ENCODE data around the gene SMIM35.

Gene SMIM35

GRCh38 chr11:118095967-118096367 is 9.2 kb upstream of the SMIM35 start:
- no peak overlapping the region for H3K27ac ChIP-seq (ENCODE audit: insufficient read depth, low read depth, low read length, poor library complexity, severe bottlenecking)
- H3K4me3 ChIP-seq (ENCODE audit: insufficient read depth, low read depth, low read length): no peak overlapping the region
- WGBS, 2 experiments: 87 to 100% methylated on average over 1 of the region's 1 CpG
- H3K4me1 ChIP-seq (ENCODE audit: control insufficient read depth, insufficient read depth, low read length): peaks cover 14% of the 10 kb centered on the region
- no peaks in the 10 kb centered on the region for H3K27me3 ChIP-seq (ENCODE audit: control insufficient read depth, insufficient read depth, low read length, poor library complexity, severe bottlenecking)
- H3K9me3 ChIP-seq (ENCODE audit: control insufficient read depth, low read length): no peaks in the 10 kb centered on the region
- H3K36me3 ChIP-seq (ENCODE audit: control insufficient read depth, insufficient read depth, low read length): no peaks in the 10 kb centered on the region

- Histone ChIP-seq H3K4me3 (ENCODE audit: insufficient read depth, low read depth, low read length) (no peak overlapping the region), H3K9me3 (ENCODE audit: control insufficient read depth, low read length) (no peaks in the 10 kb centered on the region), H3K27me3 (ENCODE audit: control insufficient read depth, insufficient read depth, low read length, poor library complexity, severe bottlenecking) (no peaks in the 10 kb centered on the region), H3K36me3 (ENCODE audit: control insufficient read depth, insufficient read depth, low read length) (no peaks in the 10 kb centered on the region), H3K4me1 (ENCODE audit: control insufficient read depth, insufficient read depth, low read length) (peaks cover 14% of the 10 kb centered on the region), H3K27ac (ENCODE audit: insufficient read depth, low read depth, low read length, poor library complexity, severe bottlenecking) (no peak overlapping the region)
- WGBS, 2 experiments: 92 to 93% methylated on average over 4 of the region's 4 CpGs
Observed at GRCh38 chr11:118095493-118095892, 8.7 kb upstream of the SMIM35 start.

GRCh38 chr11:118092907-118093571 is 6.3 kb upstream of the SMIM35 start:
- Histone ChIP-seq H3K4me3 (ENCODE audit: insufficient read depth, low read depth, low read length) (no peak overlapping the region), H3K36me3 (ENCODE audit: control insufficient read depth, insufficient read depth, low read length) (no peaks in the 10 kb centered on the region), H3K27ac (ENCODE audit: insufficient read depth, low read depth, low read length, poor library complexity, severe bottlenecking) (no peak overlapping the region), H3K27me3 (ENCODE audit: control insufficient read depth, insufficient read depth, low read length, poor library complexity, severe bottlenecking) (no peaks in the 10 kb centered on the region), H3K4me1 (ENCODE audit: control insufficient read depth, insufficient read depth, low read length) (no peaks in the 10 kb centered on the region), H3K9me3 (ENCODE audit: control insufficient read depth, low read length) (no peaks in the 10 kb centered on the region)
- 81 to 82% methylated on average over 8 of the region's 8 CpGs for WGBS, 2 experiments

- no peaks in the 10 kb centered on the region for H3K9me3 ChIP-seq (ENCODE audit: control insufficient read depth, low read length)
- no peak overlapping the region for H3K27ac ChIP-seq (ENCODE audit: insufficient read depth, low read depth, low read length, poor library complexity, severe bottlenecking)
- no peaks in the 10 kb centered on the region for H3K4me1 ChIP-seq (ENCODE audit: control insufficient read depth, insufficient read depth, low read length)
- H3K27me3 ChIP-seq (ENCODE audit: control insufficient read depth, insufficient read depth, low read length, poor library complexity, severe bottlenecking): no peaks in the 10 kb centered on the region
- no peaks in the 10 kb centered on the region for H3K36me3 ChIP-seq (ENCODE audit: control insufficient read depth, insufficient read depth, low read length)
- no peak overlapping the region for H3K4me3 ChIP-seq (ENCODE audit: insufficient read depth, low read depth, low read length)
- whole genome bisulfite sequencing, 2 experiments: 91 to 94% methylated on average over 6 of the region's 6 CpGs
Observed at GRCh38 chr11:118091690-118092089, 4.9 kb upstream of the SMIM35 start.

- 78 to 81% methylated on average over 6 of the region's 7 CpGs for WGBS, 2 experiments
- no peaks in the 10 kb centered on the region for H3K9me3 ChIP-seq (ENCODE audit: control insufficient read depth, low read length)
- H3K36me3 ChIP-seq (ENCODE audit: control insufficient read depth, insufficient read depth, low read length): no peaks in the 10 kb centered on the region
- H3K4me3 ChIP-seq (ENCODE audit: insufficient read depth, low read depth, low read length): no peak overlapping the region
- no peaks in the 10 kb centered on the region for H3K4me1 ChIP-seq (ENCODE audit: control insufficient read depth, insufficient read depth, low read length)
- no peak overlapping the region for H3K27ac ChIP-seq (ENCODE audit: insufficient read depth, low read depth, low read length, poor library complexity, severe bottlenecking)
- H3K27me3 ChIP-seq (ENCODE audit: control insufficient read depth, insufficient read depth, low read length, poor library complexity, severe bottlenecking): no peaks in the 10 kb centered on the region
Observed at GRCh38 chr11:118090545-118091162, 3.9 kb upstream of the SMIM35 start.

DNA sequence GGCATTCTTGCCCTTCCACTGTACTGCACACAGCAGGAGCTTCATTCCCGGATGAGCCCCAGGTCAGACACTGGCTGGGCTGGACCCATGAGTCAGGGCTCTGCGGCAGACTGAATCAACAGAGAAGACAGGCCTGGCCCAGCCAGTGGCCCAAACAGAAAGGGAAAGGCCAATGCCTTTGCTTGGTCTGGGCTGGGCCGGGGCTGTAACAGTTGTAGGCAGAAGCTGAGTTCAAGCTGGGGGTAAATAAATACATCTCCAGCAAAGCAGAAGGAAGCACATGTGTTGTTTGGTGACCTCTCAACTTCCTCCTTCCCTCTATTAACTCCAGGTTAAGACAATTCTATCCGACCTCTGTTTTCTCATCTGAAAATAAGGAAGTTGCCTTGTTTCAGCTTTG is 1.8 kb upstream of the SMIM35 start:
- H3K9me3 ChIP-seq (ENCODE audit: control insufficient read depth, low read length): no peaks in the 10 kb centered on the region
- WGBS, 2 experiments: 90 to 94% methylated on average over 4 of the region's 4 CpGs
- no peaks in the 10 kb centered on the region for H3K4me1 ChIP-seq (ENCODE audit: control insufficient read depth, insufficient read depth, low read length)
- no peaks in the 10 kb centered on the region for H3K27me3 ChIP-seq (ENCODE audit: control insufficient read depth, insufficient read depth, low read length, poor library complexity, severe bottlenecking)
- no peak overlapping the region for H3K27ac ChIP-seq (ENCODE audit: insufficient read depth, low read depth, low read length, poor library complexity, severe bottlenecking)
- no peaks in the 10 kb centered on the region for H3K36me3 ChIP-seq (ENCODE audit: control insufficient read depth, insufficient read depth, low read length)
- no peak overlapping the region for H3K4me3 ChIP-seq (ENCODE audit: insufficient read depth, low read depth, low read length)

GRCh38 chr11:118087931-118088330 is 1.2 kb upstream of the SMIM35 start:
- Histone ChIP-seq H3K36me3 (ENCODE audit: control insufficient read depth, insufficient read depth, low read length) (no peaks in the 10 kb centered on the region), H3K4me3 (ENCODE audit: insufficient read depth, low read depth, low read length) (no peak overlapping the region), H3K9me3 (ENCODE audit: control insufficient read depth, low read length) (no peaks in the 10 kb centered on the region), H3K27ac (ENCODE audit: insufficient read depth, low read depth, low read length, poor library complexity, severe bottlenecking) (no peak overlapping the region), H3K4me1 (ENCODE audit: control insufficient read depth, insufficient read depth, low read length) (peaks cover 3% of the 10 kb centered on the region), H3K27me3 (ENCODE audit: control insufficient read depth, insufficient read depth, low read length, poor library complexity, severe bottlenecking) (no peaks in the 10 kb centered on the region)
- WGBS, 2 experiments: 95 to 96% methylated on average over 5 to 6 of the region's 6 CpGs

GRCh38 chr11:118084656-118085055 is 2.1 kb downstream of the SMIM35 start:
- Histone ChIP-seq H3K27ac (ENCODE audit: insufficient read depth, low read depth, low read length, poor library complexity, severe bottlenecking) (no peak overlapping the region), H3K27me3 (ENCODE audit: control insufficient read depth, insufficient read depth, low read length, poor library complexity, severe bottlenecking) (no peaks in the 10 kb centered on the region), H3K9me3 (ENCODE audit: control insufficient read depth, low read length) (no peaks in the 10 kb centered on the region), H3K4me1 (ENCODE audit: control insufficient read depth, insufficient read depth, low read length) (peaks cover 10% of the 10 kb centered on the region), H3K4me3 (ENCODE audit: insufficient read depth, low read depth, low read length) (no peak overlapping the region), H3K36me3 (ENCODE audit: control insufficient read depth, insufficient read depth, low read length) (no peaks in the 10 kb centered on the region)

- Histone ChIP-seq H3K36me3 (ENCODE audit: control insufficient read depth, insufficient read depth, low read length) (no peaks in the 10 kb centered on the region), H3K4me3 (ENCODE audit: insufficient read depth, low read depth, low read length) (no peak overlapping the region), H3K27ac (ENCODE audit: insufficient read depth, low read depth, low read length, poor library complexity, severe bottlenecking) (no peak overlapping the region), H3K27me3 (ENCODE audit: control insufficient read depth, insufficient read depth, low read length, poor library complexity, severe bottlenecking) (no peaks in the 10 kb centered on the region), H3K9me3 (ENCODE audit: control insufficient read depth, low read length) (no peaks in the 10 kb centered on the region), H3K4me1 (ENCODE audit: control insufficient read depth, insufficient read depth, low read length) (peaks cover 10% of the 10 kb centered on the region)
- 91 to 94% methylated on average over 4 of the region's 4 CpGs for WGBS, 2 experiments
Observed at GRCh38 chr11:118084247-118084646, 2.5 kb downstream of the SMIM35 start.

- H3K36me3 ChIP-seq (ENCODE audit: control insufficient read depth, insufficient read depth, low read length): no peaks in the 10 kb centered on the region
- H3K9me3 ChIP-seq (ENCODE audit: control insufficient read depth, low read length): no peaks in the 10 kb centered on the region
- peaks cover 15% of the 10 kb centered on the region for H3K4me1 ChIP-seq (ENCODE audit: control insufficient read depth, insufficient read depth, low read length)
- no peaks in the 10 kb centered on the region for H3K27me3 ChIP-seq (ENCODE audit: control insufficient read depth, insufficient read depth, low read length, poor library complexity, severe bottlenecking)
- peak overlapping the region; percentile 23 for H3K27ac ChIP-seq (ENCODE audit: insufficient read depth, low read depth, low read length, poor library complexity, severe bottlenecking)
- no peak overlapping the region for H3K4me3 ChIP-seq (ENCODE audit: insufficient read depth, low read depth, low read length)
- 61% methylated on average over 21 of the region's 21 CpGs for WGBS, 2 experiments
Observed at GRCh38 chr11:118082880-118083552, 3.7 kb downstream of the SMIM35 start.

All from ectodermal cell (in vitro differentiated cells).